Adrenal gland (tissue), 12 donors: ENCODE results near the gene FMOD. TPM values are rescaled to one million over a fixed set of nuclear protein-coding genes. Genes with fewer than 3 reads are reported as not detected.

Experiments
- DNase-seq, 7 donors: peaks; one replicate each; pipeline ENCODE4 v3.0.0-alpha.2; 2019 to 2020
- H3K27ac ChIP-seq, 5 donors: fragments of 200-600 bp; sonication (generic) in 4 of 5; 1 replicate in 3 of 5; 2 replicates in 2 of 5; pipeline versions ENCODE4 v1.5.1 to v1.8.0; 2016 to 2020; ENCODE audit warnings: mild to moderate bottlenecking in 1 of 5
- H3K27me3 ChIP-seq: fragments of 200-600 bp; 2 replicates; pipeline ENCODE4 v1.8.0; 2021
- H3K36me3 ChIP-seq, 2 donors: fragments of 200-600 bp; replicated peaks in 1 of 2; 1 replicate in 1 of 2; 2 replicates in 1 of 2; pipeline versions ENCODE4 v1.5.1 to v1.8.0; 2018 to 2022
- H3K4me1 ChIP-seq, 2 donors: fragments of 200-600 bp; replicated peaks in 1 of 2; 1 replicate in 1 of 2; 2 replicates in 1 of 2; pipeline versions ENCODE4 v1.5.1 to v1.8.0; 2018 to 2021
- H3K4me3 ChIP-seq, 4 donors: fragments of 200-600 bp; sonication (generic) in 3 of 4; one replicate each; pipeline ENCODE4 v1.5.1; 2016 to 2018
- H3K9me3 ChIP-seq, 3 donors: fragments of 200-600 bp; sonication (generic) in 1 of 3; replicated peaks in 1 of 3; 1 replicate in 2 of 3; 2 replicates in 1 of 3; pipeline versions ENCODE4 v1.5.1 to v1.8.0; 2016 to 2021
- POLR2A ChIP-seq, 2 donors: fragments of 450-650 bp; IDR thresholded peaks; one replicate each; pipeline ENCODE4 v1.6.1; 2017; ENCODE audit warnings: antibody characterized with exemption in 2 of 2, mild to moderate bottlenecking in 2 of 2, moderate library complexity in 1 of 2
- WGBS, 4 donors: extraction: QIAGEN DNeasy Blood & Tissue Kit in 2 of 4; methylation state at CpG; one replicate each; pipeline versions ENCODE4 v1.1.5 to v1.1.7; 2013 to 2017; 5-methylcytosine and 5-hydroxymethylcytosine counted together
- intact Hi-C, 2 donors: fragments of 100-400 bp; cut with DNase I; formaldehyde crosslinking; loops; one replicate each; pipeline versions ENCODE4 v1.14.1 to v1.15.0; 2022 to 2023
- polyA plus RNA-seq, 3 donors: library from polyadenylated mRNA; stranded (reverse); fragments of 200-250 nt in 2 of 3; fragments of 350-450 nt in 1 of 3; fragmentation: Illumina TruSeq in 1 of 3; extraction: RNeasy Lipid Tissue Mini Kit (QIAGEN cat#74804) in 1 of 3; gene quantifications; one replicate each; pipeline ENCODE4 v1.2.3, GENCODE V29; 2013 to 2014
- total RNA-seq, 9 donors: library from RNA; depleted of rRNA in 4 of 9; stranded (reverse); fragments of >200 nt in 4 of 9; fragments of 120-200 nt in 1 of 9; fragmentation: NEBNext Ultra II Directional in 1 of 9; extraction: Animal tissue kit (Norgen Biotek cat#: 25700) in 1 of 9; gene quantifications; one replicate each; pipeline versions ENCODE4 v1.1.0 to v1.2.4, GENCODE V29; 2013 to 2023
- TF ChIP-seq, protein P1 (sequence below), 6 experiments: fragments of 450-650 bp in 4 of 6; fragments of 200-600 bp in 2 of 6; sonication (generic) in 1 of 6; IDR thresholded peaks; 1 replicate in 5 of 6; 2 replicates in 1 of 6; pipeline versions ENCODE4 v1.5.1 to v1.8.0; 2016 to 2021; ENCODE audit warnings: antibody characterized with exemption in 6 of 6, mild to moderate bottlenecking in 2 of 6, moderate library complexity in 1 of 6
- donor health status: healthy with polysubstance abuse.
- donor health status: Bipolar disorder and iron deficiency.
- donor health status: DM: yes; HTN: yes; CAD: no.
- donor health status: DM: no; HTN: no; CAD: no.
- donor health status: DM: no; HTN: no; CAD: no.
- donor health status: DM: yes; HTN: yes; CAD: no.

The FMOD gene
- total and polyA plus RNA-seq, 12 donors = 6.6 to 231 (median 18.8) TPM

DNA sequence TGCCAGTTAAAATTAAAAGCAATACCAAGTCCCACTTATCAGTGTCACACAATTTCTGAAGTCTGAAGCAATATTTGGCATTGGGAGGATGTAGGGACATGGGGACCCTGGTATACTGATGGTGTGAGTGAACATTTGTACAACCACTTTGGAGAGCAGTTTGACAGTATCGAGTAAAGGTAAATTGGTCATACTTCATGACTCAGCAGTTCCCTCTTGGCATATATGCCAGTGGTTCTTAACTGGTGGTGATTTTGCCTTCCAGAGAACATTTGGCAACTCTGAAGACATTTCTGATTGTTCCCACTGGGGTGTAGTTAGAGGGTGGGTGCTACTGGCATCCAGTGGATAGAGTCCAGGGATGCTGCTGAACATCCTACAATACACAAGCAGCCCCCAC lies 19.7 kb downstream of the FMOD start:
- H3K4me3 ChIP-seq = no peak overlapping the region
- intact Hi-C loops = loop anchor here in 1 of 2 donors (10.0 kb wide), 1 partner anchor 374 kb away; no protein-coding TSS in a partner anchor
- no peaks in the 10 kb centered on the region for H3K9me3 ChIP-seq
- H3K36me3 ChIP-seq = no peaks in the 10 kb centered on the region
- WGBS, 4 donors = 42 to 70% (median 51%) methylated on average over 1 of the region's 1 CpG
- peaks cover 11 to 14% of the 10 kb centered on the region in 2 donors for H3K4me1 ChIP-seq
- TF ChIP-seq, protein P1, sequence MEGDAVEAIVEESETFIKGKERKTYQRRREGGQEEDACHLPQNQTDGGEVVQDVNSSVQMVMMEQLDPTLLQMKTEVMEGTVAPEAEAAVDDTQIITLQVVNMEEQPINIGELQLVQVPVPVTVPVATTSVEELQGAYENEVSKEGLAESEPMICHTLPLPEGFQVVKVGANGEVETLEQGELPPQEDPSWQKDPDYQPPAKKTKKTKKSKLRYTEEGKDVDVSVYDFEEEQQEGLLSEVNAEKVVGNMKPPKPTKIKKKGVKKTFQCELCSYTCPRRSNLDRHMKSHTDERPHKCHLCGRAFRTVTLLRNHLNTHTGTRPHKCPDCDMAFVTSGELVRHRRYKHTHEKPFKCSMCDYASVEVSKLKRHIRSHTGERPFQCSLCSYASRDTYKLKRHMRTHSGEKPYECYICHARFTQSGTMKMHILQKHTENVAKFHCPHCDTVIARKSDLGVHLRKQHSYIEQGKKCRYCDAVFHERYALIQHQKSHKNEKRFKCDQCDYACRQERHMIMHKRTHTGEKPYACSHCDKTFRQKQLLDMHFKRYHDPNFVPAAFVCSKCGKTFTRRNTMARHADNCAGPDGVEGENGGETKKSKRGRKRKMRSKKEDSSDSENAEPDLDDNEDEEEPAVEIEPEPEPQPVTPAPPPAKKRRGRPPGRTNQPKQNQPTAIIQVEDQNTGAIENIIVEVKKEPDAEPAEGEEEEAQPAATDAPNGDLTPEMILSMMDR (IDR thresholded peaks at IDR 0.05) = no peak
- TF ChIP-seq POLR2A (IDR thresholded peaks at IDR 0.05) = no peak
- DNase-seq = no peak
- H3K27me3 ChIP-seq = no peaks in the 10 kb centered on the region
- no peak overlapping the region for H3K27ac ChIP-seq

DNA sequence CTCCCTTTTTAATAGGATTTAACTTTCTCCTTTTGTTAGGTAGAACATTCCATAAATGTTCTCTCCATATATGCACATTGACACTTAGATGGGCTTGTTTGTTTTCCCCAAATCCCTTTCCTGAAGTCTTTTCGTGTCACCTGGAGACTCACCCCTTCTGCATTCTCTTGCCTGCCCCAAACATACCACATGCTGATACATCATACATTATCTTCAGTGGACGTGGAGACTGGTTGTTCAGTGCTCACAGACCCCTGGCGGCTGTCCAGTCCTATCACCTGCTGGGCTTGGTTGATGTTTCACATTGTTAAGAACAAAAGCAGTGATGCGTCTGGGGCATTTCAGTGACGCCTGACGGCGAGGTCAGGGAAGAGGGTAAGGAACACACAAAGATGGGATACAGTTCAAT lies 22.2 kb downstream of the FMOD start:
- H3K27ac ChIP-seq = no peak overlapping the region
- no peaks in the 10 kb centered on the region for H3K27me3 ChIP-seq
- 75 to 80% (median 79%) methylated on average over 7 of the region's 7 CpGs for WGBS, 4 donors
- no peaks in the 10 kb centered on the region for H3K9me3 ChIP-seq
- no peak overlapping the region for H3K4me3 ChIP-seq
- no peak for TF ChIP-seq POLR2A (IDR thresholded peaks at IDR 0.05)
- TF ChIP-seq, protein P1 (IDR thresholded peaks at IDR 0.05) = no peak
- peak in 1 of 7 donors; percentile 35 for DNase-seq
- intact Hi-C loops = no loop called here
- peaks cover 11 to 22% of the 10 kb centered on the region in 2 donors for H3K4me1 ChIP-seq
- no peaks in the 10 kb centered on the region for H3K36me3 ChIP-seq

DNA sequence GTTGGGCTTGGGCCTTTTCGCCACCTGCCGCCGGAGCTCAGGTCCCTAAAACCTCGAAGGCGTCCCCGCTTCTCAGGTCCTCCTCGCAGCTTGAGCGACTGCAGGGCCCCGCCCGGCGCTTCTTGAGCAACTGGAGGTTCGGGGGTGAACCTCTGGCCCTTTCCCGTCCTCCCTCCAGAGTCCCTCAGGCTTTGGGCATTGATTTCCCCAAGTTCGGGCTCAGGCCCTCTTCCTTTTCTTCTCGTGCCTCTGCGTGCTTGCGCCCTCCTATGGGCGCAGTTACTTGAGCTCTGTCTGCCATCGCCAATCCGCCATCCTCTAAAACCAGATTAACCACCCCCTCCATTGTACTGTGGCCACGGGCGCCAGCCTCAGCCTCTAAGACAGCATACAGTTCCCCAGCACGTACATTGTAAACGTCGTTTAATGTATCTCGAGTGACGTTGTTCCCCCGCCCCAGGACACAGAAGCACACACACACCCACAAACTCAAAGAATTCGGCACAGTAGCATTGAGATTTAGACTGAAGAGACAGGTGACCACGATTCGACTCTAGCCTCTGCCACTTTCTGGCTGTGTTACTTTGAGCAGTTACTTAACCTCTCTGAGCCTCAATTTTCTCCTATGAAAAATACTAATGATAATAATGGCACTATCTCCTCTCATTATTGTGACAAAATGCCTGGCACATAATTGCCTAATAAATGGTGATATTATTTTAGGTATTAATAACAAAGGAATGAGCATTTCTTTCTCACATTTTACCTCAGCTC lies 23.1 kb downstream of the FMOD start:
- H3K9me3 ChIP-seq = no peaks in the 10 kb centered on the region
- no peaks in the 10 kb centered on the region for H3K36me3 ChIP-seq
- peak overlapping the region in 2 of 4 donors; percentile 46 to 54 for H3K4me3 ChIP-seq
- intact Hi-C loops = no loop called here
- no peak for DNase-seq
- 9 to 13% (median 11%) methylated on average over 22 to 31 of the region's 31 CpGs for WGBS, 4 donors
- H3K4me1 ChIP-seq = peaks cover 11 to 31% of the 10 kb centered on the region in 2 donors
- no peaks in the 10 kb centered on the region for H3K27me3 ChIP-seq
- no peak for TF ChIP-seq POLR2A (IDR thresholded peaks at IDR 0.05)
- TF ChIP-seq, protein P1 (IDR thresholded peaks at IDR 0.05) = peak in 5 of 6 experiments; percentile 13 to 60 (median 48)
- H3K27ac ChIP-seq = peak overlapping the region; percentile 58 to 93 (median 90)

DNA sequence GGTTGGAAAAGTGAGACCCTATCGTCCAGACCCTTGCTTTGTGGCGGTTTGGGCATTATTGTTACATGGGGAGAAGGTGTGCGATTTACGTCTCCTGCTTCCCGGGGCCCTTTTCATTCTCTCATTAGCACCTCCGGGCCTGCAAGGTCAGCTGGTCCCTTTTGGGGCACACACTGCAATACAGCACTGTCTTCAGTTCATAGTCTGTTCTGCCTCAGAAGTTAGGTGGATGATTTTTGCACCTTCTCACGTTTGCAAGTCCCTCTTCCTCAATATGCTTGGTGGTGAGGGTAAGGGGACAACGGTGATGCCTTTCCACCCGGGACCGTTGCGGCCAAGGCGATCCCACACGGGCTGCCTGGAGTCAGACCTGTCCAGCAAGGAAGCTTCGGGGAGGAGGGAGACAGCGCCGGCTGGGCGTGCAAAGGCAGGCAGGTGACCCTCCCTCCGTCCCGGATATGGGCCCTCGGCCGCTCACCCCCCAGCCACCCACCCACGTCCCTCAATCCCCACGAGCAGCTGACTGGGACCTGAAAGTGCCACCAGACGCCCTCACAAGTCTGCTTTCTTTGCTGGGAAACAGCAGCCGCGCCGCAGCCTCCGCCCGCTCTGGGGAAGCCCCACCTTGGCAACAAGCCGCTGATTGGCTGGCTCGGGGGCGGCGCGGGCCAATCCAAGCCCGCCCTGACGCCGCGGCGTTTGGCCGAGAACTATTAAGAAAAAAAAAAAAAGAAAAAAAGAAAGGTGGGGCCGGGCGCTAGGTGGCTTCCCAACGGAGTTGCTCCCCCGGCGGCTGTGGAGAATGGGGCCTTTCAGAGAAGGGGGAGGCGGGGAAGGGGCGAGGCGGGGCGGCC lies 23.9 kb downstream of the FMOD start:
- peak; percentile 15 to 83 for TF ChIP-seq POLR2A (IDR thresholded peaks at IDR 0.05)
- TF ChIP-seq, protein P1 (IDR thresholded peaks at IDR 0.05) = no peak
- Histone ChIP-seq H3K27ac (peak overlapping the region; percentile 76 to 93 (median 90)), H3K4me1 (peaks cover 11 to 39% of the 10 kb centered on the region in 2 donors), H3K9me3 (no peaks in the 10 kb centered on the region), H3K36me3 (no peaks in the 10 kb centered on the region), H3K4me3 (peak overlapping the region in 2 of 4 donors; percentile 46 to 54), H3K27me3 (no peaks in the 10 kb centered on the region)
- 4 to 7% (median 6%) methylated on average over 34 to 49 of the region's 49 CpGs for WGBS, 4 donors
- DNase-seq = peak; percentile 92 to 96 (median 94)
- intact Hi-C loops = no loop called here
